Measurements from ENCODE around the gene ADK. TPM values are rescaled to one million over a fixed set of nuclear protein-coding genes. Genes with fewer than 3 reads are reported as not detected.

ADK gene
- total and polyA plus RNA-seq, 5 donors from 2014 or later = 33.3 to 83.0 (median 63.7) TPM

DNA sequence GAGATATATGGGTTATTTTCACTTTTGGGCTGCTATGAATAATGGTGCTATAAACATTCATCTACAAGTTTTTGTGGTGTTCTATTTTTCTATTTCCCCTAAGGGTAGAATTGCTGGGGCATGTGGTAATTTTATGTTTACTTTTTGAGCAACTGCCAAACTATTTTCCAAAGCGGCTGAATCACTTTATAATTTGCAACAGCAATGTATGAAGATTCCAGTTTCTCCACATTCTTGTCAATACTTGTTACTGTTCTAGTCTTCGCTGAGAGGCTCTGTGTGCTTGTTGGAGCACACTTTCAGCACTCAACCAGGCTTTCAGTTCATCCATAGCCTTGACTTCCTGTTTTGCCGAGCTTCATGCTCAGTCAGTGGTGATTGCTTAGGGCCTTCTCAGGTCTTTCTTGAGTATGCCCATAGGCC lies 39.0 kb downstream of the ADK start:
- no peaks in the 10 kb centered on the region for H3K9me3 ChIP-seq (ENCODE audit: control insufficient read depth in 2 of 2, low read length in 2 of 2)
- Mint-ChIP-seq H3K27ac (peak overlapping the region; percentile 93 to 99 (median 94)), H3K4me1 (peaks cover 33 to 84% (median 58%) of the 10 kb centered on the region in 4 donors), H3K4me3 (peak overlapping the region; percentile 40 to 79 (median 76)), H3K36me3 (peaks cover 10% of the 10 kb centered on the region), H3K27me3 (no peaks in the 10 kb centered on the region), H3K9me3 (peaks cover 0 to 2% (median 0%) of the 10 kb centered on the region in 7 donors)
- peak overlapping the region; percentile 81 for H3K27ac ChIP-seq (ENCODE audit: insufficient read depth, low read length, poor library complexity, severe bottlenecking)
- H3K36me3 ChIP-seq (ENCODE audit: control insufficient read depth, insufficient read depth, low read length) = no peaks in the 10 kb centered on the region
- DNase-seq = peak in 2 of 3 donors; percentile 41 to 82
- H3K4me3 ChIP-seq (ENCODE audit: low read depth, low read length) = peak overlapping the region; percentile 78
- ATAC-seq (ENCODE audit: low read depth in 2 of 2) = peak; percentile 83 to 87
- H3K4me1 ChIP-seq (ENCODE audit: control insufficient read depth, insufficient read depth, low read length, poor library complexity, severe bottlenecking) = peaks cover 35% of the 10 kb centered on the region
- no peaks in the 10 kb centered on the region for H3K27me3 ChIP-seq (ENCODE audit: control insufficient read depth, insufficient read depth, low read length)

GRCh38 chr10:74190494-74190893 lies 39.5 kb downstream of the ADK start:
- H3K27me3 ChIP-seq (ENCODE audit: control insufficient read depth, insufficient read depth, low read length) = no peaks in the 10 kb centered on the region
- peaks cover 35% of the 10 kb centered on the region for H3K4me1 ChIP-seq (ENCODE audit: control insufficient read depth, insufficient read depth, low read length, poor library complexity, severe bottlenecking)
- Mint-ChIP-seq H3K4me3 (peak overlapping the region; percentile 40 to 79 (median 76)), H3K36me3 (peaks cover 8% of the 10 kb centered on the region), H3K9me3 (no peaks in the 10 kb centered on the region), H3K27me3 (no peaks in the 10 kb centered on the region), H3K4me1 (peaks cover 33 to 84% (median 57%) of the 10 kb centered on the region in 4 donors), H3K27ac (peak overlapping the region; percentile 93 to 99 (median 94))
- no peaks in the 10 kb centered on the region for H3K36me3 ChIP-seq (ENCODE audit: control insufficient read depth, insufficient read depth, low read length)
- ATAC-seq (ENCODE audit: low read depth in 2 of 2) (no peak), DNase-seq (no peak)
- no peaks in the 10 kb centered on the region for H3K9me3 ChIP-seq (ENCODE audit: control insufficient read depth in 2 of 2, low read length in 2 of 2)
- peak overlapping the region; percentile 78 for H3K4me3 ChIP-seq (ENCODE audit: low read depth, low read length)
- peak overlapping the region; percentile 81 for H3K27ac ChIP-seq (ENCODE audit: insufficient read depth, low read length, poor library complexity, severe bottlenecking)

- peak; percentile 67 to 76 for ATAC-seq (ENCODE audit: low read depth in 2 of 2)
- Histone ChIP-seq H3K9me3 (ENCODE audit: control insufficient read depth in 2 of 2, low read length in 2 of 2) (no peaks in the 10 kb centered on the region), H3K27me3 (ENCODE audit: control insufficient read depth, insufficient read depth, low read length) (no peaks in the 10 kb centered on the region), H3K4me3 (ENCODE audit: low read depth, low read length) (peak overlapping the region; percentile 1), H3K4me1 (ENCODE audit: control insufficient read depth, insufficient read depth, low read length, poor library complexity, severe bottlenecking) (peaks cover 34% of the 10 kb centered on the region), H3K36me3 (ENCODE audit: control insufficient read depth, insufficient read depth, low read length) (no peaks in the 10 kb centered on the region), H3K27ac (ENCODE audit: insufficient read depth, low read length, poor library complexity, severe bottlenecking) (no peak overlapping the region)
- DNase-seq = peak in 1 of 3 donors; percentile 57
- Mint-ChIP-seq H3K4me1 (peaks cover 19 to 70% (median 54%) of the 10 kb centered on the region in 4 donors), H3K27me3 (no peaks in the 10 kb centered on the region), H3K36me3 (peaks cover 10% of the 10 kb centered on the region), H3K27ac (peak overlapping the region in 2 of 3 donors; percentile 84 to 87), H3K4me3 (peak overlapping the region in 3 of 4 donors; percentile 40 to 62 (median 42)), H3K9me3 (no peaks in the 10 kb centered on the region)
Observed at GRCh38 chr10:74194545-74194944, 43.5 kb downstream of the ADK start.

GRCh38 chr10:74194999-74195398 lies 44.0 kb downstream of the ADK start:
- Histone ChIP-seq H3K27ac (ENCODE audit: insufficient read depth, low read length, poor library complexity, severe bottlenecking) (no peak overlapping the region), H3K9me3 (ENCODE audit: control insufficient read depth in 2 of 2, low read length in 2 of 2) (no peaks in the 10 kb centered on the region), H3K36me3 (ENCODE audit: control insufficient read depth, insufficient read depth, low read length) (no peaks in the 10 kb centered on the region), H3K27me3 (ENCODE audit: control insufficient read depth, insufficient read depth, low read length) (no peaks in the 10 kb centered on the region), H3K4me3 (ENCODE audit: low read depth, low read length) (no peak overlapping the region), H3K4me1 (ENCODE audit: control insufficient read depth, insufficient read depth, low read length, poor library complexity, severe bottlenecking) (peaks cover 29% of the 10 kb centered on the region)
- H3K36me3 Mint-ChIP-seq = peaks cover 10% of the 10 kb centered on the region
- peak overlapping the region in 1 of 4 donors; percentile 42 for H3K4me3 Mint-ChIP-seq
- peak overlapping the region in 1 of 3 donors; percentile 84 for H3K27ac Mint-ChIP-seq
- ATAC-seq (ENCODE audit: low read depth in 2 of 2) (no peak), DNase-seq (no peak)
- H3K4me1 Mint-ChIP-seq = peaks cover 15 to 65% (median 51%) of the 10 kb centered on the region in 4 donors
- H3K9me3 Mint-ChIP-seq = no peaks in the 10 kb centered on the region
- no peaks in the 10 kb centered on the region for H3K27me3 Mint-ChIP-seq

DNA sequence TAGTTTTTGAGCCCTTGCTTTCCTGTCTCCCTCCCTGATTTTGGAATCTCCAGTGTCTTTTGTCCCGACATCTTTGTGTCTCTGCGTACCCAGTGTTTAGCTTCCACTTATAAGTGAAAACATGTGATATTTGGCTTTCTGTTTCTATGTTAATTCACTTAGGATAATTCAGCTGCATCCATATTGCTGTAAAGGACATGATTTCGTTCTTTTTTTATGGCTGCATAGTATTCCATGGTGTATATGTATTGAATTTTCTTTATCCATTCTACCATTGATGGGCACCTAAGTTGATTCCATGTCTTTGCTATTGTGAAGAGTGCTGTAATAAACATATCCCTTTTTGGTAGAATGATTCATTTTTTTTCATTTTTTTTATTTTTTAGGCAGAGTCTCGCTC lies 48.3 kb downstream of the ADK start:
- Histone ChIP-seq H3K27me3 (ENCODE audit: control insufficient read depth, insufficient read depth, low read length) (no peaks in the 10 kb centered on the region), H3K27ac (ENCODE audit: insufficient read depth, low read length, poor library complexity, severe bottlenecking) (no peak overlapping the region), H3K4me1 (ENCODE audit: control insufficient read depth, insufficient read depth, low read length, poor library complexity, severe bottlenecking) (peaks cover 3% of the 10 kb centered on the region), H3K4me3 (ENCODE audit: low read depth, low read length) (no peak overlapping the region), H3K36me3 (ENCODE audit: control insufficient read depth, insufficient read depth, low read length) (peaks cover 13% of the 10 kb centered on the region), H3K9me3 (ENCODE audit: control insufficient read depth in 2 of 2, low read length in 2 of 2) (no peaks in the 10 kb centered on the region)
- Mint-ChIP-seq H3K27ac (peak overlapping the region in 1 of 3 donors; percentile 52), H3K27me3 (no peaks in the 10 kb centered on the region), H3K9me3 (no peaks in the 10 kb centered on the region), H3K4me1 (peaks cover 17 to 30% (median 27%) of the 10 kb centered on the region in 4 donors), H3K36me3 (peaks cover 26% of the 10 kb centered on the region), H3K4me3 (no peak overlapping the region)
- DNase-seq = no peak
- no peak for ATAC-seq (ENCODE audit: low read depth in 2 of 2)

GRCh38 chr10:74202356-74202755 lies 51.3 kb downstream of the ADK start:
- Histone ChIP-seq H3K27ac (ENCODE audit: insufficient read depth, low read length, poor library complexity, severe bottlenecking) (no peak overlapping the region), H3K36me3 (ENCODE audit: control insufficient read depth, insufficient read depth, low read length) (peaks cover 19% of the 10 kb centered on the region), H3K4me1 (ENCODE audit: control insufficient read depth, insufficient read depth, low read length, poor library complexity, severe bottlenecking) (no peaks in the 10 kb centered on the region), H3K27me3 (ENCODE audit: control insufficient read depth, insufficient read depth, low read length) (no peaks in the 10 kb centered on the region), H3K4me3 (ENCODE audit: low read depth, low read length) (no peak overlapping the region), H3K9me3 (ENCODE audit: control insufficient read depth in 2 of 2, low read length in 2 of 2) (no peaks in the 10 kb centered on the region)
- ATAC-seq (ENCODE audit: low read depth in 2 of 2) (no peak), DNase-seq (no peak)
- no peak overlapping the region for H3K4me3 Mint-ChIP-seq
- H3K27ac Mint-ChIP-seq = no peak overlapping the region
- peaks cover 29% of the 10 kb centered on the region for H3K36me3 Mint-ChIP-seq
- H3K27me3 Mint-ChIP-seq = no peaks in the 10 kb centered on the region
- H3K9me3 Mint-ChIP-seq = no peaks in the 10 kb centered on the region
- peaks cover 12 to 21% (median 19%) of the 10 kb centered on the region in 4 donors for H3K4me1 Mint-ChIP-seq

DNA sequence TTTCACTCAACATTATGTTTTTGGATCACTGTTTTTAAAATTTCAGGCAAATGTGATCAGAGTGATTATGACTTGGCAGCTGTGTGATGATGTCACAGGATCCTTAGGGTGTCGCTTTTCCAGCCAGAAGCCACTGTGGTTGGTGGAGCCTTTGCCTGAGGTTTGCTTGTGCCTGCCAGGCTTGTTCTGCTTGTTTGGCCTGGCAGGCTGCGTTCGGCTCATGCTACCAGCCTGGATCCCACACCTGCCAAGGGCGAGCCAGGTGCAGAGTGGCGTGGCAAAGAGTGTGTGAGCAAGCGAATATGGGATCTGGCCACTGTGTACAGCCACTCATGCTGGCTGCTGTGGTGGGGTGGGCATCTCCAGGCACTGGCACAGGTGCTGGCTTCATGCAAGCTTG lies 55.7 kb downstream of the ADK start:
- no peaks in the 10 kb centered on the region for H3K9me3 Mint-ChIP-seq
- Histone ChIP-seq H3K4me3 (ENCODE audit: low read depth, low read length) (no peak overlapping the region), H3K4me1 (ENCODE audit: control insufficient read depth, insufficient read depth, low read length, poor library complexity, severe bottlenecking) (no peaks in the 10 kb centered on the region), H3K9me3 (ENCODE audit: control insufficient read depth in 2 of 2, low read length in 2 of 2) (no peaks in the 10 kb centered on the region), H3K36me3 (ENCODE audit: control insufficient read depth, insufficient read depth, low read length) (peaks cover 10% of the 10 kb centered on the region), H3K27me3 (ENCODE audit: control insufficient read depth, insufficient read depth, low read length) (no peaks in the 10 kb centered on the region), H3K27ac (ENCODE audit: insufficient read depth, low read length, poor library complexity, severe bottlenecking) (no peak overlapping the region)
- no peak for DNase-seq
- no peak for ATAC-seq (ENCODE audit: low read depth in 2 of 2)
- H3K27me3 Mint-ChIP-seq = no peaks in the 10 kb centered on the region
- H3K4me1 Mint-ChIP-seq = peaks cover 2 to 11% (median 9%) of the 10 kb centered on the region in 4 donors
- peaks cover 19% of the 10 kb centered on the region for H3K36me3 Mint-ChIP-seq
- H3K27ac Mint-ChIP-seq = no peak overlapping the region
- no peak overlapping the region for H3K4me3 Mint-ChIP-seq

Data from CD4-positive, CD25-positive, alpha-beta regulatory T cell (primary cell).